Smooth muscle cell (in vitro differentiated cells): ENCODE measurements around the gene BPHL. TPM values are rescaled to one million over a fixed set of nuclear protein-coding genes. Genes with fewer than 3 reads are reported as not detected.
"Not testable (repeated sequence)": the region's sequence is repeated elsewhere in the genome, so short reads cannot be mapped to it uniquely, and the experiment has no call there.

Experiments
- DNase-seq: peaks from one replicate; lab custom pipeline; 2025; ENCODE audit not compliant: unreplicated experiment; lab: John Stamatoyannopoulos, UW
- H2AFZ ChIP-seq: fragments of 200-600 bp; sonication (generic); 2 replicates; pipeline ENCODE4 v1.6.0; 2016; ENCODE audit warnings: antibody characterized with exemption, low read depth, mild to moderate bottlenecking
- H3F3A ChIP-seq: fragments of 200-600 bp; sonication (generic); 2 replicates; pipeline ENCODE4 v1.6.0; 2017; ENCODE audit warnings: antibody characterized with exemption, low read depth
- H3K27ac ChIP-seq: fragments of 200-600 bp; sonication (generic); 2 replicates; pipeline ENCODE4 v1.5.1; 2016; ENCODE audit warnings: low read depth, mild to moderate bottlenecking
- H3K27me3 ChIP-seq: fragments of 200-600 bp; sonication (generic); 2 replicates; pipeline ENCODE4 v1.6.1; 2016; ENCODE audit warnings: low read depth, mild to moderate bottlenecking
- H3K36me3 ChIP-seq: fragments of 200-600 bp; sonication (generic); 2 replicates; pipeline ENCODE4 v1.5.1; 2016; ENCODE audit warnings: low read depth
- H3K4me1 ChIP-seq: fragments of 200-600 bp; sonication (generic); 2 replicates; pipeline ENCODE4 v1.5.1; 2016; ENCODE audit warnings: low read depth
- H3K4me2 ChIP-seq: fragments of 200-600 bp; sonication (generic); 2 replicates; pipeline ENCODE4 v1.6.0; 2016; ENCODE audit warnings: mild to moderate bottlenecking
- H3K4me3 ChIP-seq: fragments of 200-600 bp; sonication (generic); 2 replicates; pipeline ENCODE4 v1.5.1; 2016; ENCODE audit warnings: mild to moderate bottlenecking
- H3K79me2 ChIP-seq: fragments of 200-600 bp; sonication (generic); 2 replicates; pipeline ENCODE4 v1.6.0; 2016; ENCODE audit warnings: low read depth, mild to moderate bottlenecking
- H3K9ac ChIP-seq: fragments of 200-600 bp; sonication (generic); 2 replicates; pipeline ENCODE4 v1.6.0; 2016; ENCODE audit warnings: low read depth
- H3K9me3 ChIP-seq: fragments of 200-600 bp; sonication (generic); replicated peaks from 2 replicates; pipeline ENCODE4 v1.5.1; 2016; ENCODE audit warnings: low read depth
- H4K20me1 ChIP-seq: fragments of 200-600 bp; sonication (generic); 2 replicates; pipeline ENCODE4 v1.6.0; 2016; ENCODE audit warnings: low read depth
- CTCF ChIP-seq: fragments of 200-600 bp; sonication (generic); IDR thresholded peaks from 2 replicates; pipeline ENCODE4 v1.5.1; 2017; ENCODE audit warnings: borderline replicate concordance, mild to moderate bottlenecking, antibody characterized with exemption; ENCODE audit not compliant: insufficient read depth, poor library complexity, severe bottlenecking
- WGBS: methylation state at CpG from one replicate; pipeline ENCODE4 v1.1.7; 2016; ENCODE audit warnings: low lambda C conversion rate; 5-methylcytosine and 5-hydroxymethylcytosine counted together
- polyA plus RNA-seq: library from polyadenylated mRNA; unstranded; fragments of >200 nt; fragmentation: Nextera tagmentation; extraction: Ambion mirVana; gene quantifications from 2 replicates; pipeline ENCODE4 v1.2.1, GENCODE V29; 2016
- total RNA-seq: library from RNA; depleted of rRNA; stranded (reverse); fragments of >200 nt; gene quantifications from 2 replicates; pipeline ENCODE4 v1.2.3, GENCODE V29; 2014

The BPHL gene
- total and polyA plus RNA-seq, 2 experiments from 2014 or later = 21.3 to 43.6 TPM

- Histone ChIP-seq H3K36me3 (no peaks in the 10 kb centered on the region), H3K9me3 (no peaks in the 10 kb centered on the region), H3K79me2 (no peaks in the 10 kb centered on the region), H3K4me3 (no peak overlapping the region), H3K9ac (no peak overlapping the region), H2AFZ (no peak overlapping the region), H3K27me3 (no peaks in the 10 kb centered on the region), H3F3A (no peaks in the 10 kb centered on the region), H3K4me2 (no peak overlapping the region), H3K27ac (no peak overlapping the region), H4K20me1 (no peaks in the 10 kb centered on the region), H3K4me1 (peaks cover 18% of the 10 kb centered on the region)
- WGBS = 94% methylated on average over 5 of the region's 5 CpGs
- no peak for TF ChIP-seq CTCF
- no peak for DNase-seq
Measured at GRCh38 chr6:3196770-3197169, 78.3 kb downstream of the BPHL start.

- not testable (repeated sequence) for H3K27me3 ChIP-seq, H3K79me2 ChIP-seq, H3K9ac ChIP-seq, DNase-seq, H3K4me3 ChIP-seq, H3K27ac ChIP-seq, H2AFZ ChIP-seq, H3F3A ChIP-seq, H3K36me3 ChIP-seq, H3K9me3 ChIP-seq, H4K20me1 ChIP-seq, H3K4me2 ChIP-seq
- H3K4me1 ChIP-seq = peaks cover 21% of the 10 kb centered on the region
- 89% methylated on average over 4 of the region's 5 CpGs for WGBS
Measured at GRCh38 chr6:3197734-3198133, 79.2 kb downstream of the BPHL start.

GRCh38 chr6:3199382-3199781, 80.9 kb downstream of the BPHL start:
- no peaks in the 10 kb centered on the region for H3K9me3 ChIP-seq
- H3K9ac ChIP-seq = no peak overlapping the region
- DNase-seq = no peak
- peaks cover 21% of the 10 kb centered on the region for H3K4me1 ChIP-seq
- 94% methylated on average over 5 of the region's 5 CpGs for WGBS
- H2AFZ ChIP-seq = no peak overlapping the region
- H3K4me2 ChIP-seq = no peak overlapping the region
- H4K20me1 ChIP-seq = no peaks in the 10 kb centered on the region
- H3F3A ChIP-seq = peaks cover 8% of the 10 kb centered on the region
- H3K27ac ChIP-seq = no peak overlapping the region
- no peak for TF ChIP-seq CTCF
- H3K36me3 ChIP-seq = no peaks in the 10 kb centered on the region
- no peaks in the 10 kb centered on the region for H3K79me2 ChIP-seq
- no peaks in the 10 kb centered on the region for H3K27me3 ChIP-seq
- no peak overlapping the region for H3K4me3 ChIP-seq

- Histone ChIP-seq H3K27ac (no peak overlapping the region), H3K9me3 (no peaks in the 10 kb centered on the region), H2AFZ (no peak overlapping the region), H3K36me3 (no peaks in the 10 kb centered on the region), H3F3A (peaks cover 8% of the 10 kb centered on the region), H3K79me2 (no peaks in the 10 kb centered on the region), H3K4me3 (no peak overlapping the region), H3K27me3 (no peaks in the 10 kb centered on the region), H3K9ac (no peak overlapping the region), H3K4me1 (peaks cover 9% of the 10 kb centered on the region), H4K20me1 (no peaks in the 10 kb centered on the region), H3K4me2 (no peak overlapping the region)
- no peak for TF ChIP-seq CTCF
- no peak for DNase-seq
Measured at GRCh38 chr6:3200682-3201081, 82.2 kb downstream of the BPHL start.
